ENCODE data around the gene MCHR2.

DNA sequence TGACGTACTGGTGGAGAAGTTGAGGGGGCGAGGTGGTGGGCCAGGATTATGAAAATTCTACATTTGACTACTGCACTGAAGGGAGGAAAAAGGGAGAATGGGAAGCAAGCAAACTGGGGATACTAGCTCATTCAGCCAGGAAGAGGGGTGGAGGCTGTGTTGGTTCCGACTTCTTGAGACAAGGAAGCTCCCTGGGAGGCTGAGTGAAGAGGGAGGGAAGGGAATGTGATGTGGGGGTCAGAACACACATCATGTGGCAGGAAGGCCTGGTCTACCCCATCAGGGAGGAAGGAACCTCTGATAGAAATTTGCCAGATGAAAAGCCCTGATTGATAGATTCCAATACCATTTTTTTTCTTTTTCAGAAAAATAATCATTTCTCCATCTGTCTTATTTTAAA, 28.8 kb upstream of the MCHR2 start:
- TF ChIP-seq, protein P1, sequence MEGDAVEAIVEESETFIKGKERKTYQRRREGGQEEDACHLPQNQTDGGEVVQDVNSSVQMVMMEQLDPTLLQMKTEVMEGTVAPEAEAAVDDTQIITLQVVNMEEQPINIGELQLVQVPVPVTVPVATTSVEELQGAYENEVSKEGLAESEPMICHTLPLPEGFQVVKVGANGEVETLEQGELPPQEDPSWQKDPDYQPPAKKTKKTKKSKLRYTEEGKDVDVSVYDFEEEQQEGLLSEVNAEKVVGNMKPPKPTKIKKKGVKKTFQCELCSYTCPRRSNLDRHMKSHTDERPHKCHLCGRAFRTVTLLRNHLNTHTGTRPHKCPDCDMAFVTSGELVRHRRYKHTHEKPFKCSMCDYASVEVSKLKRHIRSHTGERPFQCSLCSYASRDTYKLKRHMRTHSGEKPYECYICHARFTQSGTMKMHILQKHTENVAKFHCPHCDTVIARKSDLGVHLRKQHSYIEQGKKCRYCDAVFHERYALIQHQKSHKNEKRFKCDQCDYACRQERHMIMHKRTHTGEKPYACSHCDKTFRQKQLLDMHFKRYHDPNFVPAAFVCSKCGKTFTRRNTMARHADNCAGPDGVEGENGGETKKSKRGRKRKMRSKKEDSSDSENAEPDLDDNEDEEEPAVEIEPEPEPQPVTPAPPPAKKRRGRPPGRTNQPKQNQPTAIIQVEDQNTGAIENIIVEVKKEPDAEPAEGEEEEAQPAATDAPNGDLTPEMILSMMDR (conservative IDR thresholded peaks at IDR 0.05) = no peak
- TF ChIP-seq ZFX (IDR thresholded peaks at IDR 0.05) = no peak

Measured in C4-2B (cell line).